Measurements from ENCODE around the gene TEKT5. TPM values are rescaled to one million over a fixed set of nuclear protein-coding genes. Genes with fewer than 3 reads are reported as not detected.
"Not testable (repeated sequence)": the region's sequence is repeated elsewhere in the genome, so short reads cannot be mapped to it uniquely, and the experiment has no call there.

TEKT5 gene
- total RNA-seq, 1 donor from 2014 or later = 0.29 TPM

DNA sequence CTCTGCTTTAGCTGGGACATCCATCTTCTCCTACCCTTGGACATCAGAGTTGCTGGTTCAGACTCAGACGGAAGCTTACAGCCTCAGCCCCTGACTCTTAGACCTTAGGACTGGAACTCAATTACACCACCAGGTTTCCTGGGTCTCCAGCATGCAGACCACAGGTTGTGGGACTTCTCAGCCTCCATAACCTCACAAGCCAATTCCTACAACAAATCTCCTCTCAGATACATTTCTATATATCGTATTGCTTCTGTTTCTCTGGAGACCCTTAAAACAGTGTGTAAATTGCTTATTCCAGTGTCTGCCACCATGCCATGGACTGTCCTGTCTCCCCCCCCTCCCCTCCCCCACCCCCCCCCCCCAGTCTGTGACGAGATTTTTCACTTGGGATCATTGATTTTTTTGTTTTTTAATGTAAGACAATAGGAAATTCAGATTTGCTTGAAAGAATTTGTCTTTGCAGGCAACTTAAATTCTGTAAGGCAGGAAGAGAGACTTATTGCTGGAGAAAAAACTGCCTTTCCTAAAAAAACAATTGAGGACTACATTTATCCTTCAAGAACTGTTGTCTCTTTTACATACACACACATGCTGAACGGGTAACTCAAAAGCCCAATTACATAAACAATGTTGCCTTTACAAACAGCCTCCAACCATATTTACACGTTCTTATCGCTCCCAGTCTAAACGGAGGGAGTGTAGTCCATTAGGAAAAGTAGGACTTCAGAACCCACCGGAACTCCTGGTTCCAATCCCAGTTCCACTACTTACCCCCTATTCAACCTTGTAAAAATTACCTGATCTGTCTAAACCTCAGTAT lies 39.9 kb downstream of the TEKT5 start:
- TF ChIP-seq, protein P1, sequence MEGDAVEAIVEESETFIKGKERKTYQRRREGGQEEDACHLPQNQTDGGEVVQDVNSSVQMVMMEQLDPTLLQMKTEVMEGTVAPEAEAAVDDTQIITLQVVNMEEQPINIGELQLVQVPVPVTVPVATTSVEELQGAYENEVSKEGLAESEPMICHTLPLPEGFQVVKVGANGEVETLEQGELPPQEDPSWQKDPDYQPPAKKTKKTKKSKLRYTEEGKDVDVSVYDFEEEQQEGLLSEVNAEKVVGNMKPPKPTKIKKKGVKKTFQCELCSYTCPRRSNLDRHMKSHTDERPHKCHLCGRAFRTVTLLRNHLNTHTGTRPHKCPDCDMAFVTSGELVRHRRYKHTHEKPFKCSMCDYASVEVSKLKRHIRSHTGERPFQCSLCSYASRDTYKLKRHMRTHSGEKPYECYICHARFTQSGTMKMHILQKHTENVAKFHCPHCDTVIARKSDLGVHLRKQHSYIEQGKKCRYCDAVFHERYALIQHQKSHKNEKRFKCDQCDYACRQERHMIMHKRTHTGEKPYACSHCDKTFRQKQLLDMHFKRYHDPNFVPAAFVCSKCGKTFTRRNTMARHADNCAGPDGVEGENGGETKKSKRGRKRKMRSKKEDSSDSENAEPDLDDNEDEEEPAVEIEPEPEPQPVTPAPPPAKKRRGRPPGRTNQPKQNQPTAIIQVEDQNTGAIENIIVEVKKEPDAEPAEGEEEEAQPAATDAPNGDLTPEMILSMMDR (IDR thresholded peaks at IDR 0.05; ENCODE audit: unreplicated experiment) = no peak
- no peaks in the 10 kb centered on the region for H3K27me3 Mint-ChIP-seq
- no peak overlapping the region for H3K27ac Mint-ChIP-seq
- H3K4me3 Mint-ChIP-seq (ENCODE audit: low read depth) = no peak overlapping the region
- H3K9me3 Mint-ChIP-seq (ENCODE audit: low read depth) = peaks cover 4% of the 10 kb centered on the region
- no peak for DNase-seq (ENCODE audit: low spot score, unreplicated experiment)
- peaks cover 3% of the 10 kb centered on the region for H3K4me1 Mint-ChIP-seq (ENCODE audit: low read depth)
- no peaks in the 10 kb centered on the region for H3K36me3 Mint-ChIP-seq (ENCODE audit: insufficient read depth)

DNA sequence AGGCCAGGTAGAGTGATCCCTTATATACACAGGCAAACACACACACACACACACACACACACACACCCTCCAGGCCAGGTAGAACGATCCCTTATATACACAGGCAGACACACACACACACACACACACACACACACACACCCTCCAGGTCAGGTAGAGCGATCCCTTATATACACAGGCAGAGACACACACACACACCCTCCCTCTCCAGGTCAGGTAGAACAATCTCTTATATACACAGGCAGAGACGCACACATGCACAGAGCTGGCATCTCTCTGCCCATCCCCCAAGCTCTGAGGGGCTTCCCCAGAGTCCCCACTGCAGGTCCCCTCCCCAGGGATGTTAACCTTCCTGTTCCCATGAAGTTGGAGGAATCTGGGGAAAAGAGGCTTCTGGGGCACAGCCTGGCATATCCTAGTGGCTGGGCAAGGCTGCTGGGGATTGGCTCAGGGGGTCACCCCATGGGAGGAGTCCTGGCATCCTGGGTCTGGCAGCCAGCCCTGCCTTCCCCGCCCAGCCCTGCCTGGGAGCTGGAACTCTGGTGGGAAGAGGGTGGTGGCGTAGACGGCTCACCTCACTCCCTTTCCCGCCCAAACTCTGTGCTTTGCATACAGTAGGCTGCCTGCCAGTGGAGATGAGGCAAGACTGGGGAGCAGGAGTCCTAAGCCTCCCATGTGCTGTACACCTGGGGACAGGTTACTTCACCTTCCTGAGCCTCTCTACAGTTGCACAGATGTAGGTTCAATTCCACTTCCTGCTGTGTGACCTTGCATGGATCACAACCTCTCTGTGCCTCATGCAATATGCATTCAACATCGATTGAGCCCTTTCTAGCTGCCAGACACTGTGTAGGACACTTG lies 41.8 kb downstream of the TEKT5 start:
- TF ChIP-seq, protein P1 (IDR thresholded peaks at IDR 0.05; ENCODE audit: unreplicated experiment) = no peak
- Mint-ChIP-seq H3K27ac (no peak overlapping the region), H3K9me3 (ENCODE audit: low read depth) (peaks cover 2% of the 10 kb centered on the region), H3K27me3 (no peaks in the 10 kb centered on the region), H3K36me3 (ENCODE audit: insufficient read depth) (no peaks in the 10 kb centered on the region), H3K4me3 (ENCODE audit: low read depth) (no peak overlapping the region), H3K4me1 (ENCODE audit: low read depth) (peaks cover 3% of the 10 kb centered on the region)
- no peak for DNase-seq (ENCODE audit: low spot score, unreplicated experiment)

DNA sequence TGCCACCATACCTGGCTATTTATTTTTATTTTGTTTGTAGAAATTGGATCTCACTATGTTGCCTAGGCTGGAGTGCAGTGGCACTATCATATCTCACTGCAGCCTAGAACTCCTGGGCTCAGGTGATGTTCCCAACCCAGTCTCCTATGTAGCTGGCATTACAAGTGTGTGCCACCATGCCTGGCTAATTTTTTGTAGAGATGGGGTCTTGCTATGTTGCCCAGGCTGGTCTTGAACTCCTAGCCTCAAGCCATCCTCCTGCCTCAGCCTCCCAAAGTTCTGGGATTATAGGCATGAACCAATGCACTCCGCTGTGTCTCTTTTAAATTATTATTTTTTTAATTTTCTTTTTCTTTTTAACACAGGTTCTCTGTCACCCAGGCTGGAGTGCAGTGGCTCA lies 45.6 kb downstream of the TEKT5 start:
- H3K4me3 Mint-ChIP-seq (ENCODE audit: low read depth); H3K27me3 Mint-ChIP-seq; DNase-seq (ENCODE audit: low spot score, unreplicated experiment); H3K4me1 Mint-ChIP-seq (ENCODE audit: low read depth); H3K36me3 Mint-ChIP-seq (ENCODE audit: insufficient read depth); H3K9me3 Mint-ChIP-seq (ENCODE audit: low read depth); H3K27ac Mint-ChIP-seq: not testable (repeated sequence)

DNA sequence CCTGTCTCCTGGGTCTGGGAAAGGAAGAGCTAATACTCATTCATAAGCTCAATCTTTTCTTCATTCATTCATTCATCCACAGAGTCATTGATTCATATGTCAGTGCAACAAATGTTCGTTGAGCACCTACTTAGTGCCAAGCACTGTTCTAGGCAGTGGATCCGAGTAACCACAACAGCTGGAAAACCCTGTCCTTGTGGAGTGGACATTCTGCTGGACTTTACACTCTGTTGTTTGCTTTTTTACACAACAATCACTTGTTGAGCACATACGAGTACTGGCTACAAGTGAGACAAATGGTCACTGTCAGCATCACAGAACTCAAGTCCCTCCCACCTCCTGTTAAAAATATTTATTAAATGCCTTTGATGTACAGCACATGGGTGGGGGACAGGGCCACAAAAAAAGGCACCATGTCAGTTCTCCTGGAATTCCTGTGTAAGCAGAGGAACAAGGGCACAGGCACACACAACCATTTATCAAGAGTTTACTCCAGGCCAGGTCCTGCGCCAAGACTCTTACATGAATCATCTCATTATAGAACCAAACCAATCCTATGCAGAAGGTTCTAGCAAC lies 46.9 kb downstream of the TEKT5 start:
- no peaks in the 10 kb centered on the region for H3K27me3 Mint-ChIP-seq
- H3K4me1 Mint-ChIP-seq (ENCODE audit: low read depth) = peaks cover 4% of the 10 kb centered on the region
- no peak overlapping the region for H3K4me3 Mint-ChIP-seq (ENCODE audit: low read depth)
- DNase-seq (ENCODE audit: low spot score, unreplicated experiment) = no peak
- TF ChIP-seq, protein P1 (IDR thresholded peaks at IDR 0.05; ENCODE audit: unreplicated experiment) = no peak
- no peaks in the 10 kb centered on the region for H3K9me3 Mint-ChIP-seq (ENCODE audit: low read depth)
- no peaks in the 10 kb centered on the region for H3K36me3 Mint-ChIP-seq (ENCODE audit: insufficient read depth)
- H3K27ac Mint-ChIP-seq = peak overlapping the region; percentile 18

DNA sequence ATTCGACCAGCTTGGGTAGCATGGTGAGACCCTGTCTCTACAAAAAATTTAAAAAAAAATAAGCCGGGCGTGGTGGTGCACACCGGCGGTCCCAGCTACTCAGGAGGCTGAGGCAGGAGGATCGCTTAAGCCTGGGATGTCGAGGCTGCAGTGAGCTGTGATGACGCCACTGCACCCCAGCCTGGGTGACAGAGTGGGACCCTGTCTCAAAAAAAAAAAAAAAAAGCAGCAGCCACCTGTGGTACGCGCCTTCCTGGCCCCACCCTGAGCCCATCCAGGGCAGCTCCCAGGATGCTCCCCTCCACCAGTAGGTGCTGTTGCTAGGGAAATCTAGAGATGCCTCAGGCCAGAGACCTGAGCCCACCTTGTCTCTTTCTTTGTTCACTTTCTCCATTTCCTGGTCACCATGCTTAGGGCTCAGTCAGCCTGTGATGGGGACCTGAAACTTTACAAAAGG lies 47.4 kb downstream of the TEKT5 start:
- Mint-ChIP-seq H3K27ac (peak overlapping the region; percentile 18), H3K4me3 (ENCODE audit: low read depth) (no peak overlapping the region), H3K27me3 (no peaks in the 10 kb centered on the region), H3K9me3 (ENCODE audit: low read depth) (no peaks in the 10 kb centered on the region), H3K36me3 (ENCODE audit: insufficient read depth) (no peaks in the 10 kb centered on the region), H3K4me1 (ENCODE audit: low read depth) (peaks cover 7% of the 10 kb centered on the region)
- no peak for DNase-seq (ENCODE audit: low spot score, unreplicated experiment)
- TF ChIP-seq, protein P1 (IDR thresholded peaks at IDR 0.05; ENCODE audit: unreplicated experiment) = no peak

Measured in progenitor cell of endocrine pancreas (in vitro differentiated cells).